SK-N-SH (cell line): Measurements from ENCODE around the gene GALNT18. TPM values are rescaled to one million over a fixed set of nuclear protein-coding genes. Genes with fewer than 3 reads are reported as not detected.

Experiments
- CTCF ChIA-PET: fragments of 300-600, 350-600 bp; formaldehyde crosslinking; extraction: SDS; loops from one replicate; lab custom pipeline; 2021; lab: Yijun Ruan, JAX
- POLR2A ChIA-PET: fragments of 350-600 bp; sonication (Branson Sonifier 250); formaldehyde crosslinking; extraction: SDS; loops from one replicate; lab custom pipeline; 2020; ENCODE audit warnings: antibody characterized with exemption, inconsistent platforms; lab: Yijun Ruan, JAX
- DNase-seq: peaks from one replicate; pipeline ENCODE4 v3.0.0; 2012
- H2AFZ ChIP-seq: fragments of 200-600 bp; sonication (generic); 2 replicates; pipeline ENCODE4 v1.8.1; 2016; ENCODE audit warnings: antibody characterized with exemption, mild to moderate bottlenecking, low read depth
- H3F3A ChIP-seq: fragments of 200-600 bp; sonication (generic); replicated peaks from 2 replicates; pipeline ENCODE3; 2016; ENCODE audit warnings: antibody characterized with exemption, mild to moderate bottlenecking; ENCODE audit not compliant: insufficient read depth
- H3K27ac ChIP-seq, 2 experiments: fragments of 200-500 bp in 1 of 2; fragments of 200-600 bp in 1 of 2; sonication (Bioruptor generic) in 1 of 2; sonication (generic), shearing (Covaris generic) in 1 of 2; 2 replicates each; pipeline versions ENCODE4 v1.5.1 to v1.6.1; 2014 to 2016; ENCODE audit warnings: low read depth in 2 of 2, inconsistent platforms in 1 of 2, low read length in 1 of 2, mild to moderate bottlenecking in 1 of 2, mixed read lengths in 1 of 2
- H3K27me3 ChIP-seq: fragments of 200-600 bp; sonication (generic), shearing (Covaris generic); 2 replicates; pipeline ENCODE4 v1.6.1; 2016; ENCODE audit warnings: mixed run types; ENCODE audit not compliant: insufficient read depth
- H3K36me3 ChIP-seq, 2 experiments: fragments of 200-500 bp in 1 of 2; fragments of 200-600 bp in 1 of 2; sonication (Bioruptor generic) in 1 of 2; sonication (generic) in 1 of 2; replicated peaks in 1 of 2; 2 replicates each; pipeline versions ENCODE3 to v1.5.1; 2014 to 2016; ENCODE audit warnings: low read length in 1 of 2, mild to moderate bottlenecking in 1 of 2; ENCODE audit not compliant: insufficient read depth in 2 of 2, control insufficient read depth in 1 of 2
- H3K4me1 ChIP-seq, 2 experiments: fragments of 200-500 bp in 1 of 2; fragments of 200-600 bp in 1 of 2; sonication (Bioruptor generic) in 1 of 2; sonication (generic), shearing (Covaris generic) in 1 of 2; 2 replicates each; pipeline versions ENCODE4 v1.5.1 to v1.6.1; 2014 to 2016; ENCODE audit warnings: low read depth in 1 of 2, low read length in 1 of 2, mixed run types in 1 of 2; ENCODE audit not compliant: insufficient read depth in 2 of 2, control insufficient read depth in 1 of 2
- H3K4me2 ChIP-seq: fragments of 200-600 bp; sonication (generic), shearing (Covaris generic); 2 replicates; pipeline ENCODE4 v1.6.1; 2017; ENCODE audit warnings: mixed run types
- H3K4me3 ChIP-seq, 2 experiments: fragments of 200-500 bp in 1 of 2; fragments of 200-600 bp in 1 of 2; sonication (Bioruptor generic) in 1 of 2; sonication (generic), shearing (Covaris generic) in 1 of 2; 2 replicates each; pipeline versions ENCODE4 v1.5.1 to v1.8.1; 2014 to 2016; ENCODE audit warnings: low read depth in 2 of 2, inconsistent platforms in 1 of 2, low read length in 1 of 2, mild to moderate bottlenecking in 1 of 2, mixed read lengths in 1 of 2, moderate library complexity in 1 of 2
- H3K79me2 ChIP-seq: fragments of 200-600 bp; sonication (generic); 2 replicates; pipeline ENCODE4 v1.8.1; 2017; ENCODE audit warnings: mild to moderate bottlenecking; ENCODE audit not compliant: insufficient read depth
- H3K9ac ChIP-seq: fragments of 200-600 bp; sonication (generic); 2 replicates; pipeline ENCODE4 v1.6.1; 2017; ENCODE audit warnings: mixed run types
- H3K9me2 ChIP-seq: fragments of 200-600 bp; sonication (generic); 2 replicates; pipeline ENCODE4 v1.6.1; 2017; ENCODE audit warnings: mixed run types
- H3K9me3 ChIP-seq: fragments of 200-600 bp; sonication (generic); 2 replicates; pipeline ENCODE4 v1.6.1; 2017; ENCODE audit warnings: mixed run types, mild to moderate bottlenecking, moderate library complexity
- H4K20me1 ChIP-seq: fragments of 200-600 bp; sonication (generic); 2 replicates; pipeline ENCODE4 v1.6.1; 2017; ENCODE audit warnings: mild to moderate bottlenecking, mixed run types; ENCODE audit not compliant: insufficient read depth
- EP300 ChIP-seq, 2 experiments: IDR thresholded peaks; 2 replicates each; pipeline versions ENCODE4 v1.4.0 to v1.6.1; 2012; ENCODE audit warnings: borderline replicate concordance in 1 of 2, low read depth in 1 of 2, low read length in 1 of 2
- FOSL2 ChIP-seq: IDR thresholded peaks from 2 replicates; pipeline ENCODE4 v1.4.0; 2012; ENCODE audit warnings: low read depth, mild to moderate bottlenecking, moderate library complexity, borderline replicate concordance
- FOXM1 ChIP-seq: IDR thresholded peaks from 2 replicates; pipeline ENCODE4 v1.4.0; 2012; ENCODE audit warnings: low read depth, mild to moderate bottlenecking
- MEF2A ChIP-seq: IDR thresholded peaks from 2 replicates; pipeline ENCODE4 v1.4.0; 2012; ENCODE audit warnings: low read depth, borderline replicate concordance
- POLR2AphosphoS5 ChIP-seq: IDR thresholded peaks from 2 replicates; pipeline ENCODE4 v1.6.1; 2012; ENCODE audit warnings: low read depth, low read length
- RXRA ChIP-seq: IDR thresholded peaks from 2 replicates; pipeline ENCODE4 v1.4.0; 2012; ENCODE audit warnings: low read depth, mild to moderate bottlenecking, borderline replicate concordance
- TCF12 ChIP-seq: IDR thresholded peaks from 2 replicates; pipeline ENCODE4 v1.4.0; 2012
- WGBS: methylation state at CpG from one replicate; pipeline ENCODE4 v1.1.6; 2017; ENCODE audit warnings: low lambda C conversion rate; 5-methylcytosine and 5-hydroxymethylcytosine counted together
- polyA plus RNA-seq, 3 experiments: library from polyadenylated mRNA; depleted of rRNA; stranded (reverse); fragments of >200 nt; gene quantifications; 2 replicates each; pipeline ENCODE4 v1.2.3, GENCODE V29; 2012
- TF ChIP-seq, protein P1 (sequence below): IDR thresholded peaks from 2 replicates; pipeline ENCODE4; 2012

Gene GALNT18
- polyA plus RNA-seq, 1 of the 3 experiments (the other 2 are of a cell fraction): 0.64 TPM

- TF ChIP-seq, protein P1, sequence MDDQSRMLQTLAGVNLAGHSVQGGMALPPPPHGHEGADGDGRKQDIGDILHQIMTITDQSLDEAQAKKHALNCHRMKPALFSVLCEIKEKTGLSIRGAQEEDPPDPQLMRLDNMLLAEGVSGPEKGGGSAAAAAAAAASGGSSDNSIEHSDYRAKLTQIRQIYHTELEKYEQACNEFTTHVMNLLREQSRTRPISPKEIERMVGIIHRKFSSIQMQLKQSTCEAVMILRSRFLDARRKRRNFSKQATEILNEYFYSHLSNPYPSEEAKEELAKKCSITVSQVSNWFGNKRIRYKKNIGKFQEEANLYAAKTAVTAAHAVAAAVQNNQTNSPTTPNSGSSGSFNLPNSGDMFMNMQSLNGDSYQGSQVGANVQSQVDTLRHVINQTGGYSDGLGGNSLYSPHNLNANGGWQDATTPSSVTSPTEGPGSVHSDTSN: peak; percentile 98
These were observed at the start of gene GALNT18 (continued) for GRCh38 chr11:11621573-11622339.

DNA sequence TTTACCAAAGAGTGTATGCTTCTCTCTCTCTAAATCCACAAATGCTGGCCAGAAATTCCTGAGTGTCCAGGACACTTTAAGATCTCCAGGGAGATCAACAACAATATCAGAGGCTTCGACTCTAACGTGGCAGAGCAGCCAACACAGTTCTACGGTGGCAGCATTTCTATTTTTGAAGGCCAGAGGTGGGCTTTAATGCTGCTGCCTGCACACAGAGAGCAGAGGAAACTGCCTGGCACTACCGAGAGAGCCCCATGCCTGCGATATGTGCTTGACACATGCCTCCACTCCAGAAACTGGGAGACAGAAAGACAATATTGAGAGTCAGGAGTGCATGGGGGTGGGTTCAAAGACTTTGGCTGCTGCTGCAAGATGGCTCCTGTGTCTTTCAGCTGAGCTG, 48.8 kb upstream of the GALNT18 start:
- no peak overlapping the region for H3K27ac ChIP-seq
- peaks cover 0 to 8% of the 10 kb centered on the region in 2 experiments; a peak in 1 of 4 replicates for H3K4me1 ChIP-seq
- H3K4me2 ChIP-seq: no peak overlapping the region
- CTCF ChIA-PET: interaction anchor here (2.3 to 5.4 kb wide), 2 partner anchors 9 to 13 kb away, joined by 5 to 23 read pairs; no protein-coding TSS in a partner anchor
- H3K27me3 ChIP-seq: no peaks in the 10 kb centered on the region
- H3K9me3 ChIP-seq: no peaks in the 10 kb centered on the region
- 42% methylated on average over 5 of the region's 5 CpGs for WGBS
- POLR2A ChIA-PET: no interaction called here
- H3F3A ChIP-seq: no peaks in the 10 kb centered on the region
- no peak for DNase-seq
- no peak overlapping the region for H3K9ac ChIP-seq
- no peak overlapping the region for H3K4me3 ChIP-seq
- H4K20me1 ChIP-seq: no peaks in the 10 kb centered on the region
- no peaks in the 10 kb centered on the region for H3K9me2 ChIP-seq
- H3K36me3 ChIP-seq: no peaks in the 10 kb centered on the region
- TF ChIP-seq MEF2A (no peak), POLR2AphosphoS5 (no peak), TCF12 (no peak), FOXM1 (no peak), RXRA (no peak)
- H3K79me2 ChIP-seq: no peaks in the 10 kb centered on the region
- no peak overlapping the region for H2AFZ ChIP-seq

DNA sequence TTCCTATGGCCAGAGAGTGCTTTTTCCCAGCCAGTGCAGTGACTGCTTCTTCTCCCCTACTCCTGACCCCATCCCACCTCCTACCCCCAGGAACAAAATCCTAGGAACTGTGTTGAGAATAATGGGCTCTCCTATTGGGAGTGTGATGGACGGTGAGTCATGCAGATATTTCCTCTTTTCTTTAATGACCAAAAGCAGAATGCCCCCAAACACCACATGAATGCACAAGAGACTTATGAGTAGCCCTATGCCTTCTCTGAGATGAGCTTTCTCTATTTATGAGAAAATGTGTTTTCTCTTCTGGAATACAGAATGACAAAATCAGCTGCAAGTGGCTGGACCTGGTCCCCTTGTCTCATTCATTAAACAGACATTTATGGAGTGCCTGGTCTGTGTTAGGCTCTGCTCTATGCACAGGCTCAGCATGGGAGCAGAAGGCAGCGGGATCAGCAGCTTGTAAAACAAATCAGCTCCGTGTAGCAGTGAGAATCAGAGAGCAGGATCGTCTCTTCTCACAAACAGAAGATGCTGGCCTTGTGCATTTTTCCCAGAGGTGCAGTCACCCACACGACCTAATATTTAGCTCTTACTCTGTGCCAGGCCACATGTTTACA, 47.5 kb upstream of the GALNT18 start:
- H2AFZ ChIP-seq: no peak overlapping the region
- H3K36me3 ChIP-seq: no peaks in the 10 kb centered on the region
- no peak for DNase-seq
- H3F3A ChIP-seq: no peaks in the 10 kb centered on the region
- ChIA-PET CTCF (interaction anchor here (1.0 to 5.4 kb wide), 3 partner anchors 11 to 20 kb away, joined by 3 to 23 read pairs (median 5); no protein-coding TSS in a partner anchor), POLR2A (no interaction called here)
- no peaks in the 10 kb centered on the region for H3K79me2 ChIP-seq
- no peak overlapping the region for H3K27ac ChIP-seq
- H3K9me2 ChIP-seq: no peaks in the 10 kb centered on the region
- H3K27me3 ChIP-seq: 0 out of 2 replicates have a peak, but pooled peaks cover 2% of the 10 kb centered on the region
- no peaks in the 10 kb centered on the region for H4K20me1 ChIP-seq
- H3K4me2 ChIP-seq: no peak overlapping the region
- H3K4me1 ChIP-seq: peaks cover 0 to 8% of the 10 kb centered on the region in 2 experiments; a peak in 1 of 4 replicates
- H3K9ac ChIP-seq: no peak overlapping the region
- WGBS: 28% methylated on average over 5 of the region's 5 CpGs
- no peak overlapping the region for H3K4me3 ChIP-seq
- TF ChIP-seq FOSL2 (no peak), EP300 (IDR thresholded peaks at IDR 0.05; ENCODE audit: borderline replicate concordance in 1 of 2, low read depth in 1 of 2, low read length in 1 of 2) (no peak)
- TF ChIP-seq, all 33 proteins: peak for 0
- no peaks in the 10 kb centered on the region for H3K9me3 ChIP-seq
